HG03135 (cell line): ENCODE results near the gene FAR2.
"Not testable (repeated sequence)": the region's sequence is repeated elsewhere in the genome, so short reads cannot be mapped to it uniquely, and the experiment has no call there.

Experiments
- ATAC-seq: cut with Tn5 transposase; IDR thresholded peaks from one replicate; pipeline ENCODE4 v1.9.1; 2021; ENCODE audit warnings: mild to moderate bottlenecking, moderate library complexity; ENCODE audit not compliant: unreplicated experiment

The FAR2 gene

DNA sequence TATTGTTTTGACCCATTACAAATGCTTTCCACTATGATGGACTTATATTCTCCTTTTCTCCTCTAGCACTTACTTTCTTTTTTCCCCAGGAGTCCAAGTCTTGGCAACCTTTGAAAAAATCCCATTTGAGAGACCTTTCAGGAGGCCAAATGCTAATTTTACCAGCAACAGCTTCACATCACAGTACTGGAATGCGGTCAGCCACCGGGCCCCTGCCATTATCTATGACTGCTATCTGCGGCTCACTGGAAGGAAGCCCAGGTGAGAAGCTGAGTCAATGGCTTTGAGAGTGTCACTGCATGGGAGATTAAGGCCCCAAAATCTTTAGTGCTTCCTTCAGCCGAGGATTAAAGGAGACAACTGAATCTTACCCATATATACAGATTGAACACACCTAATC lies 167.7 kb downstream of the FAR2 start:
- ATAC-seq: no peak

DNA sequence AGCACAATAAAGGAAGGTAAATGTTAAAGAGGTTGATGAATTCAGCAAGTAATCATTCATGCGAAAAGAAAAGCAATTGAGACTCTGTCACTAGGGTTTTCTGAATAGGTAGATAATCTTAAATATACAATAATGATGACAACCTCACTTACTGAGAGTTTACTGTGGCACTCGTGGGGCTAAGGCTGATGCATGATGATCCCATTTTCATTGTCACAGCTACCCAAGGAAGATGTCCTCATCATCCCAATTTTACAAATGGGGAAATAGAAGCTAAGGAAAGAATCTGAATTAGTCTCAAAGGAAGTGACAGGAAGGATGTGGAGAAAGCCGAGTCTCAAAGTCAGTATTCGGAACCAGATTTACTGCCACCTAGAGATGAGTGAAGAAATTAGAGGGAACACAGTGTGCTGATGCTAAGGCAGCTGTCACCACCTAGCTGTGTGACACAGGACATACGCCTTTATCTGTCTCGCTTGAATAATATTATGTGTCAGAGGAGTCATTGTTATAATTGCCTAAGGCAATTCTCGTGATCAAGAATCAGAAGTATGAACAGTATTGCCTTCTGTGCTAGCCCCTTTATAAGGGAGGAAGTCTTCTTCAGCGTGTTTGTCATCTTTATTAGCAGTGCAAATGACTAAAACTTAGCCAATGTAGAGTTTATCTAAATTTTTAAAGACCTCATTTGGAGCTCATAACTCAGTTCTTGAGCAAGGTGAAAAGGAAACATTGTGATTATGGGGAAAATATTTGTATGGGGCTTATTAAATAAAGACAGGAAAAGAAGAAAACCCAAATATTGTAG lies 168.7 kb downstream of the FAR2 start:
- peak; percentile 99 for ATAC-seq

- no peak for ATAC-seq
Measured at GRCh38 chr12:29320295-29321085, 171.4 kb downstream of the FAR2 start.

- no peak for ATAC-seq
Measured at GRCh38 chr12:29322157-29322556, 173.1 kb downstream of the FAR2 start.

DNA sequence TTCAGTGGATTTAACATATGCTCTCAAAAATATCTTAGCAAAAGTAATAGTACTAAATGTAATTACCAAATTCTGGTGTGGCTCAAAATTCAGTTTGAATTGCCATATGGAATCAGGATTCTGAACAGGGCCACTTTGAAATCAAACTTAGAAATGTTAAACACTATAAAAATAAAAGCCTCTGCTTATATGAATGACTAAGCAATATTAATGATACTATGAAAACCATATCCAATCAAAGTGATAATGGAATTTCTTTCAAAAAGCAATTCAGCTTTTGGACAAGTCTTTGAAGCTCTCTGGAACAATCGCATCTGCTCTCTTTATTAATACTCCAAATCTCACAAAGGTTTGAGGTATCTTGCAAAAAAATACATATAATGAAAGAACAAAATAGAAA lies 180.3 kb downstream of the FAR2 start:
- no peak for ATAC-seq

DNA sequence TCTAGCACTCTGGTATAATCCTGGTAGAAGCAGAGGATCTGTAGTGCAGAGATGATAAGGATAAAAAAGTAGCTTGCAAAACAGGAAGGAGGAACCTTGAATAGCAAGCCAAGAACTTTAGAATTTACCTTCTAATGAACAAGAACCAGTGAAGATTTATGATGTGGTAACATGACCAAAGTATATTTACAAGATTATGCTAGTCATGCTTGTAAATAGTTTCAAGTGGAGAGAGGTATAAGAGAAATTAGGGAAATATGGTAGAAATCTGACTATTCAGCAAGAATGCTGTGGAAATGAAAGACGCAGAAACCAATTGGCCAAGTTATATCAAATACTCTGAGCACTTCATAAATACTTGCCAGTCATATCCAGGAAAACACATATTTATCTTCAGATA lies 184.1 kb downstream of the FAR2 start:
- ATAC-seq: no peak

DNA sequence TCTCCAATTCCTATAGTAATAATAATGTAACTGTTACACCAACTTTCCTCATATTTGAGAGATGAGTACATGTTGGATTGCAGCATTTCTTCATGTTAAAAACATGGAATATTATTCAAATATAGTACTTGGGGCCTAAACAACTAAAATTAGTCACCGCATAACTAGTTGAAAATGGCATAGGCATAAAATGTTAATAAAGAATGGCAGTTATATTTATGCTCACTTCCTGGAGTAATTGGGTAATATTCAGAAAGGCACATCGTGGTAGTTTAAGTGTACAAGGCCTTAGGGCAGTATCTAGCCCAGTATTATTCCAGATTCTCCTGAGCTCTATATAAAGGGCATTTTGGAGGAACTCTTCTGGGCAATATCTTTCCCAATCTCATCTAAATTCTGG lies 185.9 kb downstream of the FAR2 start:
- no peak for ATAC-seq

DNA sequence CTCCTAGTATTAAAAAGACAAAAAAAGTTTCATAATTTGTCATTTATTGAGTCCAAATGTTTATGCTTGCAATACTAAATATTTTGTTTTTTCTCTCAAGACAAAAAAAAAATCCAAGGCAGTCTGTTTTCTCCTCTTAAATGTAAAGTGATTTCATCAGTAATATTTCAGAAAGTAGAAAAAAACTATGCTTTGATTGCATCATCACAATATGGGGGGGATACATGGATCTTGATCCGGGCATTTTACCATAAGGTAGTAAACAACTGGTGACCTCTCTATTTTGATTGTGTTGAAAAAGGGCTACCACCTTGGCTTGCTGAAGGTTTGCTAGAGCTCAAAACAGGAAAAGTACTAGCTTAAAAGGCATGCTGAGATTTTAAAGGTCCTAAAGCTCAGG lies 188.2 kb downstream of the FAR2 start:
- no peak for ATAC-seq

- no peak for ATAC-seq
Measured at GRCh38 chr12:29343022-29343799, 194.1 kb downstream of the FAR2 start.

- ATAC-seq: no peak
Measured at GRCh38 chr12:29346769-29347421, 197.8 kb downstream of the FAR2 start.

DNA sequence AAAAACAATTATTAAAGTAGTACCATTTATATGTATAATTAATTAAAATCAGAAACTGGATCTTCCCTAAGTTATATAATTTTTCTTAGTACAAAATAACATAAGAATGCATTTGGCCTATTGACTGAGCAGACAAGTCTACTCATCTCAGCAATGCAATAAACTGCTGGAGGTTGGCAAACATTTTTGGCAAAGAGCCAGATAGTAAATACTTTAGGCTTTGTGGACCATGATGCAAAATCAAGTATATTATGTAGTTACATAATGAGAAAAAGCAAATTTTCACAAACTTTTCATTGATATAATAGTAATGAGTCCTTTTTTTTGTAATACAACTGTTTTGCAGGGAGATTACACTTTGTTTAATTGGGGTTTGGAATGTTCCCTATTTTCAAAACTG lies 201.0 kb downstream of the FAR2 start:
- no peak for ATAC-seq

DNA sequence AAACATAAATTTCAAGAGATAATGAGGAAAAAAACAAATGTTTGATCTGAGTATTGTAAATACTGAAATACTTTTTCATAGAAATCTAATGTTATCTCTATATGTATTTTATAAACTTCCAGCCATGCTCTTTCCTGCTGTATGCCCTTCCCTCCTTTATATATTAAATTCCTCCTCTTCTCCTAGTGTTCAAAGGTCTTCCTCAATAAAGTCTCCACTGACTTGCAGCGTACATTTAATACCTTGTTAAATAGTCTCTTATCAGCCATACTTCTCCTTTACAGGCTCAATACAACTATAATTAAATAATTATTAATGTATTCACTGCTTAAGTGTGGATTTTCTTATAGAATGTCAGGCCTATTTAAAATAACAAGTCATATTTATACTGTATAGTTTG lies 205.9 kb downstream of the FAR2 start:
- ATAC-seq: no peak

DNA sequence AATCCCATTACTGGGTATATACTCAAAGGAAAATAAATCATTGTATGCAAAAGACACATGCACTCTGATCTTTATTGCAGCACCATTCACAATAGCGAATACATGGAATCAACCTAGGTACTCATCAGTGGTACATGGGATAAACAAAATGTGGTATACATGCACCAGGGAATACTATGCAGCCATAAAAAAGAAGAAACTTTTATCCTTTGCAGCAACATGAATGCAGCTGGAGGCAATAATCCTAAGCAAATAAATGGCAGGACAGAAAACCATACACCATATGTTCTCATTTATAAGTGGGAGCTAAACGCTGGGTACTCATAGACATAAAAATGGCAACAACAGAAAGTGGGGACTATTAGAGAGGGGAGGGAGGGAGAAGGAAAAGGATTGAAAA lies 216.0 kb downstream of the FAR2 start:
- no peak for ATAC-seq

DNA sequence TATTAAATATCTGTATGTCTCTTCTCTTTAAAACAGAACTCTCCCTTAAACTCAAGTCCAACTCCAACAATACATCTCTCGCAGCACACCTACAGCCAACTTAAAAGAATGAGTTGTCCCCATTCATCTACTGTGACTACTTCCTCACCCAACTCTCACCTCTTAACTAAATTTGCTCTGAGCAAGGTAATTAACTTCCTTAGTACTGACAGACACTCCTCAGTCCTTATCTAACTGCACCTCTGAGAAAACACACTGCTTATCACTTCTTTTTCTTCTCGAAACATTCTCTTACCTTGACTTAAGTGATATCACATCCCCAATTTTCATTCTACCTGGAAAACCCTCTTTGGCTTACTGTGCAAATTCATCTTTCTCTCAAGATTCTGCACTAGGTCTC lies 224.9 kb downstream of the FAR2 start:
- no peak for ATAC-seq

DNA sequence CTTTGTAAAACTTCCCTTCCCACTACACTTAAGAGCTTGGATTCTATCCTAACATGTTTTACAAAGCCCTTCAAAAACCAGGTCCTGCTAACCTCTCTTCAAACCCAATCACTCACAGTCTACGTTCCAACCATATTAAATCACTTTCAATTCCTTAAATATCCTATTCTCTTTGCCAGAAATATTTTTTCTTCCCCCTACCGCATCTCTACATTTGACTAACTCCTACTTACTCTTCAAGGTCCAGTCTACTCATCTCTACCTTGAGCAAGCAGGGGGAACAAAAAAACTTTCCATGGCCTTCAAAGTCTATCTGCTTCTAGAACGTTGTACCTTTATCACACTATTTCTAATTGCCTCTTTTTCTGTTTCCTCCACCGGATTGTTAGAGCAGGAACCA lies 225.8 kb downstream of the FAR2 start:
- no peak for ATAC-seq

- ATAC-seq: no peak
Measured at GRCh38 chr12:29376118-29376517, 227.0 kb downstream of the FAR2 start.

GRCh38 chr12:29380536-29381523 lies 231.8 kb downstream of the FAR2 start, which contains the start of gene ERGIC2:
ERGIC2 (minus strand) TSS chr12:29381172; CDS start chr12:29371633, 9,539 bp downstream.
- ATAC-seq: peak; percentile 97

DNA sequence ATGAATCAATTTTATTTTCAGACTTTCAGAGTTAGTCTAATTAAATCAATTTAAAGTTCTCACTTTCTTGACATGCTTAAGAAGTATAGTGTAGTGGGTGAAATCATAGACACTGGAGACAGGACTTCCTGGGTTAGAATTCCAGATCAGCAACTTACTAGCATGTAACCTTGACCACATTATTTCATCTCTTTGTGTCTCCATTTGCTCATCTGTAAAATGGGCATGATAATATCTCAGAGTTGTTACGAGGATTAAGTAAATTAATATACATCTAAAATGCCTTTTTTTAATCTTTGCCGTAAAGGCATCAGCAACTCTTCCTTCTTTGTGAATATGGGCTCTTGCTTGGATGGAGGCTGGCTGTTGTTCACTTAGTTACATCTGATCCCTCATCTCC lies 233.2 kb downstream of the FAR2 start:
- no peak for ATAC-seq

GRCh38 chr12:29385194-29385593 lies 236.1 kb downstream of the FAR2 start:
- ATAC-seq: not testable (repeated sequence)
